ENCODE data around the gene ARHGAP36.

Gene ARHGAP36, protein sequence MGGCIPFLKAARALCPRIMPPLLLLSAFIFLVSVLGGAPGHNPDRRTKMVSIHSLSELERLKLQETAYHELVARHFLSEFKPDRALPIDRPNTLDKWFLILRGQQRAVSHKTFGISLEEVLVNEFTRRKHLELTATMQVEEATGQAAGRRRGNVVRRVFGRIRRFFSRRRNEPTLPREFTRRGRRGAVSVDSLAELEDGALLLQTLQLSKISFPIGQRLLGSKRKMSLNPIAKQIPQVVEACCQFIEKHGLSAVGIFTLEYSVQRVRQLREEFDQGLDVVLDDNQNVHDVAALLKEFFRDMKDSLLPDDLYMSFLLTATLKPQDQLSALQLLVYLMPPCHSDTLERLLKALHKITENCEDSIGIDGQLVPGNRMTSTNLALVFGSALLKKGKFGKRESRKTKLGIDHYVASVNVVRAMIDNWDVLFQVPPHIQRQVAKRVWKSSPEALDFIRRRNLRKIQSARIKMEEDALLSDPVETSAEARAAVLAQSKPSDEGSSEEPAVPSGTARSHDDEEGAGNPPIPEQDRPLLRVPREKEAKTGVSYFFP

DNA sequence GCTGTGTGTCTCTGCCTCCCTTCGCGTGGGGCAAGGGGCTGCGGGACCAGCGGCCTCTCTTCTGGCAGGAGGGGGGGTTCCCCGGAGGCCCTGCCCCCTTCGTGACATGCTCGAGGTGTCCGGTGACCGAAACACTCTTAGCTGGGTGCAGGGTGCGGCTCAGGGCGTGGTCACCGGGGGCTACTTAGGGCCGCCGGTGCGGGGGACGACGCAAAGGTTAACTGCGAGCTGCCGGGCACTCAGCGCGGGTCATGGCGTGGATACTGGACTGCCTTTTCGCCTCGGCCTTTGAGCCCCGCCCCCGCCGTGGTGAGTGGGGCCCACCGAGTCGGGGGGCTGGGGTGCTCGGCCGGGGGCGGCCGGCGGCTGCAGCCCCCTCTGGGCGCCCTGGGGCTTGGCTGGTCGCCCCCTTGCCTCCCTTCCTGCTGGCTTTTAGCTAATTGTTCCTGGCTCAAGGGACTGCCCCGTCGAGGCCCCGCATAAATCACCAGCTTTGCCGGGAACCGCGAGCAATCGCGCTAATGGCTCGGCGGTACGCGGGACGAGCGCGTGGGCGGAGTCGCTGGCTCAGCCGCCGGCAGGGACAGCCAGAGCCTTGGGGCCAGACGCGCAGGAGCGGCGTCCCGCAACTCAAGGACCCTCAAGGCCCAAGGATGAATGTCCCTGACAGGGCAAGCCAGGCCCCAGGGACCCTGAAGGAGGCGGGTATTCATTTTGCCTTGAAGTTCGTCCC, at the start of gene ARHGAP36:
TSS of gene ARHGAP36 (plus strand) at position 211 of the 733 bp plus-strand sequence. CDS start 23,320 bp downstream, outside the sequence.
- Histone ChIP-seq H4K20me1 (ENCODE audit: control insufficient read depth, insufficient read depth, low read depth, low read length) (no peaks in the 10 kb centered on the region), H3K4me1 (ENCODE audit: control insufficient read depth, low read length) (no peaks in the 10 kb centered on the region), H3K36me3 (ENCODE audit: control insufficient read depth, low read length) (no peaks in the 10 kb centered on the region), H3K27ac (ENCODE audit: low read depth, low read length) (no peak within 1 kb of the TSS), H3K27me3 (ENCODE audit: control insufficient read depth, low read length) (no peaks in the 10 kb centered on the region), H3K79me2 (ENCODE audit: control insufficient read depth, low read length) (no peaks in the 10 kb centered on the region), H3K9me2 (replicated peaks; ENCODE audit: control insufficient read depth, low read length) (no peaks in the 10 kb centered on the region), H3K9me3 (ENCODE audit: control insufficient read depth, insufficient read depth, low read length) (no peaks in the 10 kb centered on the region), H3K4me3 (ENCODE audit: low read length) (no peak within 1 kb of the TSS), H3F3A (ENCODE audit: control insufficient read depth, insufficient read depth) (no peaks in the 10 kb centered on the region), H3K4me2 (ENCODE audit: low read length) (no peak within 1 kb of the TSS)
- TF ChIP-seq, protein P1, sequence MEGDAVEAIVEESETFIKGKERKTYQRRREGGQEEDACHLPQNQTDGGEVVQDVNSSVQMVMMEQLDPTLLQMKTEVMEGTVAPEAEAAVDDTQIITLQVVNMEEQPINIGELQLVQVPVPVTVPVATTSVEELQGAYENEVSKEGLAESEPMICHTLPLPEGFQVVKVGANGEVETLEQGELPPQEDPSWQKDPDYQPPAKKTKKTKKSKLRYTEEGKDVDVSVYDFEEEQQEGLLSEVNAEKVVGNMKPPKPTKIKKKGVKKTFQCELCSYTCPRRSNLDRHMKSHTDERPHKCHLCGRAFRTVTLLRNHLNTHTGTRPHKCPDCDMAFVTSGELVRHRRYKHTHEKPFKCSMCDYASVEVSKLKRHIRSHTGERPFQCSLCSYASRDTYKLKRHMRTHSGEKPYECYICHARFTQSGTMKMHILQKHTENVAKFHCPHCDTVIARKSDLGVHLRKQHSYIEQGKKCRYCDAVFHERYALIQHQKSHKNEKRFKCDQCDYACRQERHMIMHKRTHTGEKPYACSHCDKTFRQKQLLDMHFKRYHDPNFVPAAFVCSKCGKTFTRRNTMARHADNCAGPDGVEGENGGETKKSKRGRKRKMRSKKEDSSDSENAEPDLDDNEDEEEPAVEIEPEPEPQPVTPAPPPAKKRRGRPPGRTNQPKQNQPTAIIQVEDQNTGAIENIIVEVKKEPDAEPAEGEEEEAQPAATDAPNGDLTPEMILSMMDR (IDR thresholded peaks at IDR 0.05; ENCODE audit: low read depth, low read length, poor library complexity, severe bottlenecking): no peak
- no peak for TF ChIP-seq EZH2phosphoT487 (IDR thresholded peaks at IDR 0.05; ENCODE audit: borderline replicate concordance, low read length)

DNA sequence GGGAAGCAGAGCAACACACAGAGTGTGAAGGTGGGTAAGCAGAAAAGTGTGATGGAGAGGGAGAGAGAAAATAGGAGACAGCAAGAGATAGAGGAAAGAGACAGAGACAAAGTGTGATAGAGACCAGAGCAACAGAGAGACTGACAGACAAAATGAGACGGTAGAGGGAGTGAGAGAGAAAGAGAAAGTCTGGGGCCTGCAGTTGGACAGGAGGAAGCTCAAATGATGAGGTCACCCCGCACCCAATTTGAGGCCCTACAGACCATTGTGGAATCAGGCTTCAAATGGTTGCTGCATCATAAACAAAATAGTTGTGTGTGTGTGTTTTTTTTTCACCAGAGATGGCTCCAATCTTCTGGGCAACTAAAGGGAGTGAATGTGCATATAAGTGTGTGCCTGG, 48.0 kb upstream of the ARHGAP36 start:
- Histone ChIP-seq H3K4me2 (ENCODE audit: low read length) (no peak overlapping the region), H3F3A (ENCODE audit: control insufficient read depth, insufficient read depth) (no peaks in the 10 kb centered on the region), H4K20me1 (ENCODE audit: control insufficient read depth, insufficient read depth, low read depth, low read length) (no peaks in the 10 kb centered on the region), H3K4me3 (ENCODE audit: low read length) (no peak overlapping the region), H3K4me1 (ENCODE audit: control insufficient read depth, low read length) (no peaks in the 10 kb centered on the region), H3K79me2 (ENCODE audit: control insufficient read depth, low read length) (no peaks in the 10 kb centered on the region), H3K9me3 (ENCODE audit: control insufficient read depth, insufficient read depth, low read length) (no peaks in the 10 kb centered on the region), H3K27ac (ENCODE audit: low read depth, low read length) (no peak overlapping the region), H3K9me2 (replicated peaks; ENCODE audit: control insufficient read depth, low read length) (no peaks in the 10 kb centered on the region), H3K36me3 (ENCODE audit: control insufficient read depth, low read length) (no peaks in the 10 kb centered on the region), H3K27me3 (ENCODE audit: control insufficient read depth, low read length) (no peaks in the 10 kb centered on the region)
- no peak for TF ChIP-seq EZH2phosphoT487 (IDR thresholded peaks at IDR 0.05; ENCODE audit: borderline replicate concordance, low read length)
- TF ChIP-seq, protein P1 (IDR thresholded peaks at IDR 0.05; ENCODE audit: low read depth, low read length, poor library complexity, severe bottlenecking): no peak

DNA sequence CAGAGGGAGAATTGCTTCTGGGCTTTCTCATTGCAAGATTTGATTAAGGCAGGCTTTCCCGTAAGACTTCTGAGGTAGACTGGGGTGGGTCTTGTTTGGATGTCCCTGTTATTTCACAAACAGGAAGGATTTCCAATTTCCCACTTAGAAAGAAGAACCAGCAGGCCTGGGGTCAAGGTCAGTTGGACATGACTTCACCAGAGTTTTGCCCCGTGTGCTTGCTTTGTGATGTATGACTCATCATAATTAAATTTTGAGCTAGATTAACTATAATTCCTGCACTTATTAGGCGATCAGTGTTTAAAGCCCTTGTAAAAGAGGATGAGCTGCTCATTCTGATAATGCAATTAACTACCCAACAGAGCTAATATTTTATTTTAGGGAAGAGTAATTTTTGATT, 32.8 kb upstream of the ARHGAP36 start:
- Histone ChIP-seq H3K9me2 (replicated peaks; ENCODE audit: control insufficient read depth, low read length) (no peaks in the 10 kb centered on the region), H3K27ac (ENCODE audit: low read depth, low read length) (no peak overlapping the region), H3K4me2 (ENCODE audit: low read length) (no peak overlapping the region), H4K20me1 (ENCODE audit: control insufficient read depth, insufficient read depth, low read depth, low read length) (no peaks in the 10 kb centered on the region), H3K79me2 (ENCODE audit: control insufficient read depth, low read length) (no peaks in the 10 kb centered on the region), H3K9me3 (ENCODE audit: control insufficient read depth, insufficient read depth, low read length) (no peaks in the 10 kb centered on the region), H3F3A (ENCODE audit: control insufficient read depth, insufficient read depth) (no peaks in the 10 kb centered on the region), H3K4me1 (ENCODE audit: control insufficient read depth, low read length) (no peaks in the 10 kb centered on the region), H3K27me3 (ENCODE audit: control insufficient read depth, low read length) (no peaks in the 10 kb centered on the region), H3K4me3 (ENCODE audit: low read length) (no peak overlapping the region), H3K36me3 (ENCODE audit: control insufficient read depth, low read length) (no peaks in the 10 kb centered on the region)
- TF ChIP-seq, protein P1 (IDR thresholded peaks at IDR 0.05; ENCODE audit: low read depth, low read length, poor library complexity, severe bottlenecking): no peak
